Suprapubic skin (tissue), 4 donors: Measurements from ENCODE around the gene LHX2. TPM values are rescaled to one million over a fixed set of nuclear protein-coding genes. Genes with fewer than 3 reads are reported as not detected.

ENCODE experiments used
- DNase-seq, 2 donors: peaks; one replicate each; pipeline ENCODE4 v3.0.0-alpha.2; 2019; ENCODE audit warnings: low spot score in 2 of 2
- H3K27ac ChIP-seq: fragments of 200-600 bp; sonication (generic); one replicate; pipeline ENCODE4 v1.5.1; 2019
- H3K27me3 ChIP-seq: fragments of 200-600 bp; sonication (generic); one replicate; pipeline ENCODE4 v1.5.1; 2019
- H3K36me3 ChIP-seq: fragments of 200-600 bp; sonication (generic); one replicate; pipeline ENCODE4 v1.5.1; 2019
- H3K4me1 ChIP-seq: fragments of 200-600 bp; sonication (generic); one replicate; pipeline ENCODE4 v1.5.1; 2019
- H3K4me3 ChIP-seq: fragments of 200-600 bp; sonication (generic); one replicate; pipeline ENCODE4 v1.5.1; 2019; ENCODE audit warnings: mild to moderate bottlenecking
- H3K9me3 ChIP-seq: fragments of 200-600 bp; sonication (generic); one replicate; pipeline ENCODE4 v1.5.1; 2019
- CTCF ChIP-seq, 2 donors: fragments of 200-600 bp in 1 of 2; fragments of 450-650 bp in 1 of 2; sonication (generic) in 1 of 2; IDR thresholded peaks; one replicate each; pipeline ENCODE4 v1.5.1; 2016 to 2019; ENCODE audit warnings: antibody characterized with exemption in 2 of 2, mild to moderate bottlenecking in 1 of 2, moderate library complexity in 1 of 2
- EP300 ChIP-seq: sonication (generic); formaldehyde crosslinking; IDR thresholded peaks from one replicate; pipeline ENCODE4 v1.6.1; 2017; ENCODE audit warnings: antibody characterized with exemption
- POLR2A ChIP-seq, 2 donors: fragments of 450-650 bp; IDR thresholded peaks; one replicate each; pipeline ENCODE4 v1.6.1; 2017; ENCODE audit warnings: antibody characterized with exemption in 2 of 2, mild to moderate bottlenecking in 2 of 2, moderate library complexity in 2 of 2
- POLR2AphosphoS5 ChIP-seq, 3 donors: sonication (generic); formaldehyde crosslinking; IDR thresholded peaks; one replicate each; pipeline ENCODE4 v1.6.1; 2017; ENCODE audit warnings: antibody characterized with exemption in 3 of 3
- WGBS: methylation state at CpG from one replicate; pipeline ENCODE4 v1.1.5; 2018; 5-methylcytosine and 5-hydroxymethylcytosine counted together
- total RNA-seq, 4 donors: library from RNA; depleted of rRNA; stranded (reverse); fragments of >200 nt; gene quantifications; one replicate each; pipeline ENCODE4 v1.1.0, GENCODE V29; 2016

LHX2 gene
- total RNA-seq, 4 donors from 2014 or later: 1.7 to 20.6 (median 11.6) TPM

GRCh38 chr9:124038790-124039633 lies 27.4 kb downstream of the LHX2 start:
- H3K27ac ChIP-seq: no peak overlapping the region
- H3K9me3 ChIP-seq: no peaks in the 10 kb centered on the region
- DNase-seq: no peak
- H3K36me3 ChIP-seq: no peaks in the 10 kb centered on the region
- 63% methylated on average over 9 of the region's 9 CpGs for WGBS
- no peak for TF ChIP-seq EP300
- H3K27me3 ChIP-seq: peaks cover 78% of the 10 kb centered on the region
- H3K4me1 ChIP-seq: peaks cover 23% of the 10 kb centered on the region
- H3K4me3 ChIP-seq: no peak overlapping the region

- 44% methylated on average over 14 of the region's 21 CpGs for WGBS
Measured at GRCh38 chr9:124040186-124040931, 28.8 kb downstream of the LHX2 start.

GRCh38 chr9:124040935-124041816 lies 29.6 kb downstream of the LHX2 start:
- Histone ChIP-seq H3K27me3 (peaks cover 74% of the 10 kb centered on the region), H3K9me3 (no peaks in the 10 kb centered on the region), H3K36me3 (no peaks in the 10 kb centered on the region), H3K4me3 (peak overlapping the region; percentile 42), H3K4me1 (peaks cover 36% of the 10 kb centered on the region), H3K27ac (peak overlapping the region; percentile 36)
- 18% methylated on average over 9 of the region's 55 CpGs for WGBS
- TF ChIP-seq POLR2A (IDR thresholded peaks at IDR 0.05): no peak
- TF ChIP-seq EP300: no peak
- no peak for TF ChIP-seq POLR2AphosphoS5 (IDR thresholded peaks at IDR 0.05)
- TF ChIP-seq CTCF (IDR thresholded peaks at IDR 0.05): peak; percentile 57 to 94
- DNase-seq: no peak

More at GRCh38 chr9:124040186-124040931, 28.8 kb downstream of the LHX2 start:
- peak in 1 of 2 donors; percentile 45 for DNase-seq
- peaks cover 28% of the 10 kb centered on the region for H3K4me1 ChIP-seq
- TF ChIP-seq EP300 (no peak), POLR2AphosphoS5 (IDR thresholded peaks at IDR 0.05) (no peak), POLR2A (IDR thresholded peaks at IDR 0.05) (no peak), CTCF (IDR thresholded peaks at IDR 0.05) (no peak)
- H3K27ac ChIP-seq: peak overlapping the region; percentile 36
- H3K36me3 ChIP-seq: no peaks in the 10 kb centered on the region
- H3K27me3 ChIP-seq: peaks cover 75% of the 10 kb centered on the region
- no peaks in the 10 kb centered on the region for H3K9me3 ChIP-seq
- peak overlapping the region; percentile 42 for H3K4me3 ChIP-seq

- no peak for DNase-seq
- Histone ChIP-seq H3K36me3 (no peaks in the 10 kb centered on the region), H3K27me3 (peaks cover 68% of the 10 kb centered on the region), H3K4me3 (no peak overlapping the region), H3K4me1 (peaks cover 38% of the 10 kb centered on the region), H3K27ac (no peak overlapping the region), H3K9me3 (no peaks in the 10 kb centered on the region)
- 57% methylated on average over 4 of the region's 4 CpGs for WGBS
- no peak for TF ChIP-seq CTCF (IDR thresholded peaks at IDR 0.05)
- TF ChIP-seq EP300: no peak
- TF ChIP-seq POLR2AphosphoS5 (IDR thresholded peaks at IDR 0.05): no peak
- no peak for TF ChIP-seq POLR2A (IDR thresholded peaks at IDR 0.05)
Measured at GRCh38 chr9:124041817-124042116, 30.2 kb downstream of the LHX2 start.

GRCh38 chr9:124042201-124042721 lies 30.7 kb downstream of the LHX2 start:
- Histone ChIP-seq H3K27ac (no peak overlapping the region), H3K27me3 (peaks cover 63% of the 10 kb centered on the region), H3K4me3 (no peak overlapping the region), H3K9me3 (no peaks in the 10 kb centered on the region), H3K4me1 (peaks cover 38% of the 10 kb centered on the region), H3K36me3 (no peaks in the 10 kb centered on the region)
- peak in 1 of 2 donors; percentile 64 for DNase-seq
- TF ChIP-seq POLR2AphosphoS5 (IDR thresholded peaks at IDR 0.05): no peak
- TF ChIP-seq POLR2A (IDR thresholded peaks at IDR 0.05): no peak
- no peak for TF ChIP-seq EP300
- no peak for TF ChIP-seq CTCF (IDR thresholded peaks at IDR 0.05)
- 11% methylated on average over 2 of the region's 11 CpGs for WGBS
